D721Med (cell line): ENCODE data around the gene EXOC7.

Source experiments
- DNase-seq: peaks from one replicate; pipeline ENCODE4 v3.0.0; 2011; ENCODE audit warnings: low spot score; ENCODE audit not compliant: insufficient read length
- FAIRE-seq: peaks from 2 replicates; lab custom pipeline; 2011; peaks lifted over from hg19 to GRCh38; lab: Jason Lieb, UNC
- CTCF ChIP-seq: IDR thresholded peaks from 2 replicates; pipeline ENCODE4 v1.5.1; 2012; ENCODE audit warnings: mild to moderate bottlenecking, control low read depth; ENCODE audit not compliant: insufficient read depth; ENCODE audit errors: missing control alignments

The EXOC7 gene

GRCh38 chr17:76141212-76142038 is 37.8 kb upstream of the EXOC7 start, which contains the start of gene FOXJ1:
Gene FOXJ1 (minus strand): TSS chr17:76141245. CDS start chr17:76140395, 850 bp downstream.
- FAIRE-seq: no peak
- no peak for TF ChIP-seq CTCF
- DNase-seq: peak; percentile 100

GRCh38 chr17:76140661-76141211 is 37.1 kb upstream of the EXOC7 start:
- no peak for TF ChIP-seq CTCF
- DNase-seq (no peak), FAIRE-seq (no peak)

GRCh38 chr17:76139801-76140660 is 36.4 kb upstream of the EXOC7 start:
- TF ChIP-seq CTCF: no peak
- FAIRE-seq: no peak
- no peak for DNase-seq

GRCh38 chr17:76138896-76139752 is 35.5 kb upstream of the EXOC7 start:
- no peak for FAIRE-seq

GRCh38 chr17:76138234-76138895 is 34.8 kb upstream of the EXOC7 start:
- DNase-seq (no peak), FAIRE-seq (no peak)
- TF ChIP-seq CTCF: no peak

More at GRCh38 chr17:76138896-76139752, 35.5 kb upstream of the EXOC7 start:
- TF ChIP-seq CTCF: no peak
- DNase-seq: no peak
